GM19395 (cell line): ENCODE measurements around the gene STT3A.
"Not testable (repeated sequence)": the region's sequence is repeated elsewhere in the genome, so short reads cannot be mapped to it uniquely, and the experiment has no call there.

Experiments used
- ATAC-seq: cut with Tn5 transposase; IDR thresholded peaks from one replicate; pipeline ENCODE4 v1.9.1; 2021; ENCODE audit warnings: mild to moderate bottlenecking, moderate library complexity; ENCODE audit not compliant: unreplicated experiment

The STT3A gene

GRCh38 chr11:125592305-125593113 lies at the start of gene STT3A:
STT3A (plus strand) TSS chr11:125592852; CDS start chr11:125595916, 3,064 bp downstream.
- peak; percentile 98 for ATAC-seq

DNA sequence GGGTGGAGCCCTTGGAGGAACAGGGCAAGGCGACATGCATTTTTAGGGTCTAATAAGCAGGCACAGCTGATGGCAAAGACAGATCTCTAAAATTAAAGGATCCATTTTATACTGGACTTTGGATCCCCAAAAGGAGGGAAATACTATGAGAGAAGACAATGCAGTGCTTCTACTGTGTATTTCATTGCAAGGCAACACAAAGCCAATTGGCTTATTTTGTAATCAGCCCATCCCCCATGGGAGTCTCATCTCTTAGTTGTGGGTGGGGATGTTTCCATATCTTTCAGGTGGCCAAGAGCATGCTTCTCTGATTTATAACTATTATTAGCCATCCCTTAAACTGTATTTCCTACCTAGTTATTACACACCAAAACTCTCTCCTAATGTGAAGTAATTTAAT lies 41.9 kb upstream of the STT3A start:
- no peak for ATAC-seq

DNA sequence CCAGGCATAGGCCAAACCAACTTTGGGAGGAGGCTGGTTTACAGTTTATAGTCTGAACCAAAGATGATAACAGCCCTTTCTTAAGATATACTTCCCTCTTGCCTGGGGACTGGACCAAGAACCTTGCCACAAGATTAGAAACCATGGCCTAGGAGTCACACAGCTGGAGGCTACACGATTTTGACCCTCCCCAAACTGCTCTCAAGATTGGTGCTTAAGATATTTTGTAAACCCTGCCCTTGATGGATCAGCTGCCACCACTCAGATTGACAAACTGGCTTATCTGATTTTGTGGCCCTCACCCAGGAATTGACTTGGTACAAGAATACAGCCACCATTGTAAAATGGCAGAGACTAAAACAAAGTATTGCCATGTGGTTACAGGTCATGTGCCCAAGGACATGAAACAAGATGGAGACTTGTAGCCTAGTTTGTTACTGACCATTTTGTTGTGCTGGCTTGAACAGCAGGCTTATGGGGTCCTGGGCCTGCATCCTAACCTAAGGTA lies 40.8 kb upstream of the STT3A start:
- ATAC-seq: no peak

DNA sequence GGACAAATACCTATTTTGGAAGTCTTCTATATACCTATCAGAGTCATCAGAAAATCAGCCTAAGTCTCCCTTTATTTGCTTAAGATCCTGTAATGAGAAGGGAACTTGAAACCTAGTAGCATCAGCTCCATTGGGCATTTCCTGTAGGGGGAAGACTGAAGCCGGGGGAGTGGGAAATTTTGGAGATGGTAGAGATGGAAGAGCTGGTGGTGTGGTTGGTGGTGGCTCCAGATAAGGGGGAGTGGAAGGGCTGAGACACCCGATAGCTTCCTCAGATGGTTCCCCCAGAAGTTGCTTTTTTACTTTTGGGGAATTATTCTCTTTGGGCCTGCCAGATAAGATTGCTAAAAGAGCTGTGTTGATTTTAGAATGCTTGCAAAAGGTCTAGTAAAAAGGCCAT lies 39.7 kb upstream of the STT3A start:
- no peak for ATAC-seq

DNA sequence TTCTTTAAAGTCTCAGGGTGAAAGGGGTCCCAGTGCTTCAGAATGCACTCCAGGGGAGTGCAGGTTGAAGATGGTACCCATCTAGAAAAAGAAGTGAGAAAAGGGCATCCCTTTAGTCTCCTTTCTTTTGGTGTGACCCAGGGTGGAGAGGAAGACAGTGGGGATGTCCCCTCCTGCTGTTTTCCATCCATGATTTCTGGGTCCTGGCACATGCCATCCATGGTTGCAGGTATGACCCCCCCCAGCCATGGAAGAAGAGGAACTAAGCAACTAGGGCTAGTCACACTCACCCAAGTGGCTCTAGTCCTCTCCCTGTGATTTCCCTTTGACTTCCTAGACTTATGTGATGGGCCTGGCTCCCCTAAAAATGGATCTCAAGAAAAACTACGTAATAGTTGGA lies 39.3 kb upstream of the STT3A start:
- ATAC-seq: no peak

DNA sequence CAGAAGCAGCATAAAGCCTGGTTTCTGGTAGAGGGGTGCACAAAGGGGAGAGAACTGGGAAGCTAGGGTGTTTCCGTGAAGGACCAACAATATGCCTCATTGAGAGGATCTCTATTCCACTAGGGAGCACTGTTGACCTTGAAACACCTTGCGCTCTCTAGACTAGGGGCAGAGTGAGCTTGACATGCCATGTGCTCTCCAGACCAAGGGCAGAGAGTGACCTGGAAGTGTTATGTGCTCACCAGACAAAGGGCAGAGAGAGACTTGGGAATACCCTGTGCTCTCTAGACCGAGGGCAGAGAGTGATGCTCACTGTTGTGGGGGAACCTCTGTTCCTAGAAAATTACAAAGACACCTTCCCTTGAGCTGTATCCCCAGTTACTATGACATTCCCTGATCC lies 38.6 kb upstream of the STT3A start:
- ATAC-seq: no peak

DNA sequence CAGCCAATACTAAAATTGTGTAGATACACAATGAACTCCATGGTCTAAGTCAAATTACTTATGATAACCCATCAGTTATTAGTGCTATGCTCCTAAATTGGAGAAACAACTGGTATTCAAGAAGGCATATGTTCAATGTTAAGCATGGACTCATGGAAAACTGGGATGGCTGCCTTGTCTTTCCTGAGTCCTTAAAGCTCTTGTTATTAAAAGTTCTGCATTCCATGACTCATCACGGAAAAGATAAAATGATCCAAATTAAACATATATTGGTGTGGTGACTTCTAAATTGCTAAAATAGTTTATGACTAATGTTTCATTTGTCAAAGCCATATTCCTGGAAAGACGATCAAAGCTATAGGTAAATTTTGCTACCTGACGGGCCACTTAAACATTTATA lies 32.8 kb upstream of the STT3A start:
- ATAC-seq: no peak

GRCh38 chr11:125561924-125562323 lies 30.7 kb upstream of the STT3A start:
- no peak for ATAC-seq

- ATAC-seq: no peak
These were observed 30.2 kb upstream of the STT3A start for GRCh38 chr11:125562430-125562829.

GRCh38 chr11:125564357-125564756 lies 28.3 kb upstream of the STT3A start:
- ATAC-seq: no peak

- ATAC-seq: no peak
These were observed 26.4 kb upstream of the STT3A start for GRCh38 chr11:125566235-125566634.

GRCh38 chr11:125568970-125569914 lies 23.4 kb upstream of the STT3A start, which contains the start of gene EI24:
EI24 (plus strand) TSS chr11:125569477; CDS start chr11:125572528, 3,051 bp downstream.
- ATAC-seq: peak; percentile 95

GRCh38 chr11:125569915-125570621 lies 22.6 kb upstream of the STT3A start:
- ATAC-seq: peak; percentile 44

DNA sequence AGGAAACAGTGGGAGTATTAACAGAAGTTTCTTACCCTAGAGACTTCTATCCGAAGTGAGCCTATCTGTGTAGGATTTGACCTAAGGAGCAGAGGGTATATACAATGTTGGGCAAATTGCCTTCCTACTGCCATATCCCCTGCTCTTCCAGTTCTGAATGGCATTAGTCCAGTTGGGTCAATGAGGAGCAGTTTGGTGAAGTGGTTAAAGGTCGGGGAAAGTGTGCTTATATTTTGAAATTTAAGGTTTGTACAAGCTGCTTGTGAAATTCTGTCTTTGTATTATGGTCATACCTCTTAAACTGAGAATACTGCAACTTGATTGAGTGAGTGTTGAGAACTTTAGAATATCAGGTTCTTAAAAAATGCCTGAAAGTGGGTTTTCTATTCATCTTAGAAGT lies 21.7 kb upstream of the STT3A start:
- ATAC-seq: no peak

- no peak for ATAC-seq
These were observed 19.7 kb upstream of the STT3A start for GRCh38 chr11:125572916-125573315.

GRCh38 chr11:125577181-125577580 lies 15.5 kb upstream of the STT3A start:
- not testable (repeated sequence) for ATAC-seq

- no peak for ATAC-seq
These were observed 13.9 kb upstream of the STT3A start for GRCh38 chr11:125578783-125579182.

GRCh38 chr11:125579811-125580210 lies 12.8 kb upstream of the STT3A start:
- ATAC-seq: no peak

DNA sequence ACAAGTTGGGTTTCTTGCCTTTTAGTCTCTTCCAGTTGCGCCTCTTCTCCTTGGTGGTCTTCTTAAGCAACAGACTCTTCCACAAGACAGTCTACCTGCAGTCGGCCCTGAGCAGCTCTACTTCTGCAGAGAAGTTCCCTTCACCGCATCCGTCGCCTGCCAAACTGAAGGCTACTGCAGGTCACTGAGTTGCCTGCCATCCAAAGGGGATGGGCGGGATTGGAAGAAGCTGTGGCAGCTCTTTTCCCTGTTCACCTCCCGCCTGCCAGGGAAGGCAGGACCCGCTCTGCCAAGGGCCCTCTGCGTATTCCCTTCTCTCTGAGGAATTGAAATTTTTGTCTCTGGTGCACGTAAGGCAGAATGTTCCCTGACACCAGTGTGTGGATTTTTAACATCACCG lies 9.2 kb upstream of the STT3A start:
- no peak for ATAC-seq

- ATAC-seq: no peak
These were observed 7.2 kb upstream of the STT3A start for GRCh38 chr11:125585487-125585886.

DNA sequence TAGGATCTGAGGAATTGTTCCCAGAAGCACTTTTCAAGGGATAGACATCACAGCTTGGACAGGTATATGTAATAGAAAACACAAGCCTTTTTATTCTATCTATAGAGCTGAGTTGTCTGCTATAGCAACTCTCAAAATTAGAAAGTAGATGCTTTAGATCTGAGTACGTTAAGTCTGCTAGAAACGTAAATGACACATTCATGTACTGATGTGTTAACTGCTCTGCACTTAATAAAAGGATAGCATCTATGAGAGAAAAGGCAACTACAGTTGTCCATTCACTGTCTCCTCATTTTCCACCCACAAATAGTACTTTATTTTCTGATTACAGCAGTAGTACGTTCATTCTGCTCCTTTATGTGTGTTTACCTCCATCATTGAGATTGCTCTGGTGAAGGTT lies 6.0 kb upstream of the STT3A start:
- no peak for ATAC-seq
